ENCODE measurements around the gene MON1A. TPM values are rescaled to one million over a fixed set of nuclear protein-coding genes. Genes with fewer than 3 reads are reported as not detected.

MON1A gene
- total and polyA plus RNA-seq, 2 experiments from 2014 or later, result 6.4 to 12.1 TPM

DNA sequence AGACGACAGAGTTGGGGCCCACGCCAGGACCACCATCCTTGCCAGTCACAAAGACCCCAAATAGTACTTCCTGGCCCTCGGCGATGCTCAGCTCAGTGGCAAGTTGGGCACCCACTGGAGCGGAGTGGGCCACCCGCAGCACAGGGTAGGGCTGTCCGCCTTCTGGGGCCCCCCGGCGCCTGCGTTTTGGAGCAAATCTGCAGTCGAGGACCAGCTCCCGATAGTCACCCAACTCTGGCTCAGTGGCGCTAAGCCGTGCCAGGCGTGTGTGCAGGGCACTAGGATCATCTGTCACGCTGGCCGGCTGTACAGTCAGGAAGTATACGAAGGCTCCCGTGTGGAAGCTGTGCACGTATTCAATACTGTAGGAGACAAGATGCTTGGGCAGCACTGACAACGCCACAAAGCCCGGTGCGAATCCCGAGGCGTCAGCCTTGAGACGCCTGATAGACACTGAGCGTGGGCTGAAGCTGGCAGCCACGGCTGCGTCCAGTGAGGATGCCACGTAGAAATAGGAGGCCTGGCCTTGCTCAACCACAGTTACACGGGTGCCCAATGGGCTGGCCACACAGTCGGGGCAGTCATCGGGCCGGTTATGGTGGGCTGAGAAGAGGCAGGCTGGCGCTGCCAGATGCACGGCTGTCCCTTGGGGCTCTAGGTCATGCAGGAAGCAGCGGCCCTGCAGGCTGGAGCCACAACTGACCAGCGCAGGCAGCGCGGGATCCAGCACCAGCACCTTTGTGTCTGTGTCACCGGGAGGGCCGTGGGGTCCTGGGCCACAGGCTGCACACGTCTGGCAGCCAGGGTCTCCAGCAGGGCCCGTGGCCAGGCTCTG, 26.9 kb downstream of the MON1A start (continued):
- TF ChIP-seq, protein P1, sequence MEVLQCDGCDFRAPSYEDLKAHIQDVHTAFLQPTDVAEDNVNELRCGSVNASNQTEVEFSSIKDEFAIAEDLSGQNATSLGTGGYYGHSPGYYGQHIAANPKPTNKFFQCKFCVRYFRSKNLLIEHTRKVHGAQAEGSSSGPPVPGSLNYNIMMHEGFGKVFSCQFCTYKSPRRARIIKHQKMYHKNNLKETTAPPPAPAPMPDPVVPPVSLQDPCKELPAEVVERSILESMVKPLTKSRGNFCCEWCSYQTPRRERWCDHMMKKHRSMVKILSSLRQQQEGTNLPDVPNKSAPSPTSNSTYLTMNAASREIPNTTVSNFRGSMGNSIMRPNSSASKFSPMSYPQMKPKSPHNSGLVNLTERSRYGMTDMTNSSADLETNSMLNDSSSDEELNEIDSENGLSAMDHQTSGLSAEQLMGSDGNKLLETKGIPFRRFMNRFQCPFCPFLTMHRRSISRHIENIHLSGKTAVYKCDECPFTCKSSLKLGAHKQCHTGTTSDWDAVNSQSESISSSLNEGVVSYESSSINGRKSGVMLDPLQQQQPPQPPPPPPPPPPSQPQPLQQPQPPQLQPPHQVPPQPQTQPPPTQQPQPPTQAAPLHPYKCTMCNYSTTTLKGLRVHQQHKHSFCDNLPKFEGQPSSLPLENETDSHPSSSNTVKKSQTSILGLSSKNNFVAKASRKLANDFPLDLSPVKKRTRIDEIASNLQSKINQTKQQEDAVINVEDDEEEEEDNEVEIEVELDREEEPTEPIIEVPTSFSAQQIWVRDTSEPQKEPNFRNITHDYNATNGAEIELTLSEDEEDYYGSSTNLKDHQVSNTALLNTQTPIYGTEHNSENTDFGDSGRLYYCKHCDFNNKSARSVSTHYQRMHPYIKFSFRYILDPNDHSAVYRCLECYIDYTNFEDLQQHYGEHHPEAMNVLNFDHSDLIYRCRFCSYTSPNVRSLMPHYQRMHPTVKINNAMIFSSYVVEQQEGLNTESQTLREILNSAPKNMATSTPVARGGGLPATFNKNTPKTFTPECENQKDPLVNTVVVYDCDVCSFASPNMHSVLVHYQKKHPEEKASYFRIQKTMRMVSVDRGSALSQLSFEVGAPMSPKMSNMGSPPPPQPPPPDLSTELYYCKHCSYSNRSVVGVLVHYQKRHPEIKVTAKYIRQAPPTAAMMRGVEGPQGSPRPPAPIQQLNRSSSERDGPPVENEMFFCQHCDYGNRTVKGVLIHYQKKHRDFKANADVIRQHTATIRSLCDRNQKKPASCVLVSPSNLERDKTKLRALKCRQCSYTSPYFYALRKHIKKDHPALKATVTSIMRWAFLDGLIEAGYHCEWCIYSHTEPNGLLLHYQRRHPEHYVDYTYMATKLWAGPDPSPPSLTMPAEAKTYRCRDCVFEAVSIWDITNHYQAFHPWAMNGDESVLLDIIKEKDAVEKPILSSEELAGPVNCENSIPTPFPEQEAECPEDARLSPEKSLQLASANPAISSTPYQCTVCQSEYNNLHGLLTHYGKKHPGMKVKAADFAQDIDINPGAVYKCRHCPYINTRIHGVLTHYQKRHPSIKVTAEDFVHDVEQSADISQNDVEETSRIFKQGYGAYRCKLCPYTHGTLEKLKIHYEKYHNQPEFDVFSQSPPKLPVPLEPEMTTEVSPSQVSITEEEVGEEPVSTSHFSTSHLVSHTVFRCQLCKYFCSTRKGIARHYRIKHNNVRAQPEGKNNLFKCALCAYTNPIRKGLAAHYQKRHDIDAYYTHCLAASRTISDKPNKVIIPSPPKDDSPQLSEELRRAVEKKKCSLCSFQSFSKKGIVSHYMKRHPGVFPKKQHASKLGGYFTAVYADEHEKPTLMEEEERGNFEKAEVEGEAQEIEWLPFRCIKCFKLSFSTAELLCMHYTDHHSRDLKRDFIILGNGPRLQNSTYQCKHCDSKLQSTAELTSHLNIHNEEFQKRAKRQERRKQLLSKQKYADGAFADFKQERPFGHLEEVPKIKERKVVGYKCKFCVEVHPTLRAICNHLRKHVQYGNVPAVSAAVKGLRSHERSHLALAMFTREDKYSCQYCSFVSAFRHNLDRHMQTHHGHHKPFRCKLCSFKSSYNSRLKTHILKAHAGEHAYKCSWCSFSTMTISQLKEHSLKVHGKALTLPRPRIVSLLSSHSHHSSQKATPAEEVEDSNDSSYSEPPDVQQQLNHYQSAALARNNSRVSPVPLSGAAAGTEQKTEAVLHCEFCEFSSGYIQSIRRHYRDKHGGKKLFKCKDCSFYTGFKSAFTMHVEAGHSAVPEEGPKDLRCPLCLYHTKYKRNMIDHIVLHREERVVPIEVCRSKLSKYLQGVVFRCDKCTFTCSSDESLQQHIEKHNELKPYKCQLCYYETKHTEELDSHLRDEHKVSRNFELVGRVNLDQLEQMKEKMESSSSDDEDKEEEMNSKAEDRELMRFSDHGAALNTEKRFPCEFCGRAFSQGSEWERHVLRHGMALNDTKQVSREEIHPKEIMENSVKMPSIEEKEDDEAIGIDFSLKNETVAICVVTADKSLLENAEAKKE (CRISPR knock-in tag; IDR thresholded peaks at IDR 0.05), result no peak
- TF ChIP-seq, protein P2, sequence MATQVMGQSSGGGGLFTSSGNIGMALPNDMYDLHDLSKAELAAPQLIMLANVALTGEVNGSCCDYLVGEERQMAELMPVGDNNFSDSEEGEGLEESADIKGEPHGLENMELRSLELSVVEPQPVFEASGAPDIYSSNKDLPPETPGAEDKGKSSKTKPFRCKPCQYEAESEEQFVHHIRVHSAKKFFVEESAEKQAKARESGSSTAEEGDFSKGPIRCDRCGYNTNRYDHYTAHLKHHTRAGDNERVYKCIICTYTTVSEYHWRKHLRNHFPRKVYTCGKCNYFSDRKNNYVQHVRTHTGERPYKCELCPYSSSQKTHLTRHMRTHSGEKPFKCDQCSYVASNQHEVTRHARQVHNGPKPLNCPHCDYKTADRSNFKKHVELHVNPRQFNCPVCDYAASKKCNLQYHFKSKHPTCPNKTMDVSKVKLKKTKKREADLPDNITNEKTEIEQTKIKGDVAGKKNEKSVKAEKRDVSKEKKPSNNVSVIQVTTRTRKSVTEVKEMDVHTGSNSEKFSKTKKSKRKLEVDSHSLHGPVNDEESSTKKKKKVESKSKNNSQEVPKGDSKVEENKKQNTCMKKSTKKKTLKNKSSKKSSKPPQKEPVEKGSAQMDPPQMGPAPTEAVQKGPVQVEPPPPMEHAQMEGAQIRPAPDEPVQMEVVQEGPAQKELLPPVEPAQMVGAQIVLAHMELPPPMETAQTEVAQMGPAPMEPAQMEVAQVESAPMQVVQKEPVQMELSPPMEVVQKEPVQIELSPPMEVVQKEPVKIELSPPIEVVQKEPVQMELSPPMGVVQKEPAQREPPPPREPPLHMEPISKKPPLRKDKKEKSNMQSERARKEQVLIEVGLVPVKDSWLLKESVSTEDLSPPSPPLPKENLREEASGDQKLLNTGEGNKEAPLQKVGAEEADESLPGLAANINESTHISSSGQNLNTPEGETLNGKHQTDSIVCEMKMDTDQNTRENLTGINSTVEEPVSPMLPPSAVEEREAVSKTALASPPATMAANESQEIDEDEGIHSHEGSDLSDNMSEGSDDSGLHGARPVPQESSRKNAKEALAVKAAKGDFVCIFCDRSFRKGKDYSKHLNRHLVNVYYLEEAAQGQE (IDR thresholded peaks at IDR 0.05; ENCODE audit: unreplicated experiment), result no peak

All from GM23338 (cell line).